H1 (cell line): ENCODE measurements around the gene ERO1A. TPM values are rescaled to one million over a fixed set of nuclear protein-coding genes. Genes with fewer than 3 reads are reported as not detected.

Experiments
- ASH2L ChIP-seq: fragments of 200-600, 300-600 bp; sonication (generic); IDR thresholded peaks from one replicate; pipeline ENCODE4 v1.7.1; 2017; ENCODE audit warnings: low read length
- POLR2A ChIP-seq, 2 experiments: IDR thresholded peaks; 1 replicate in 1 of 2; 2 replicates in 1 of 2; pipeline ENCODE4 v1.6.1; 2011; ENCODE audit warnings: low read depth in 2 of 2, low read length in 2 of 2, mild to moderate bottlenecking in 2 of 2; ENCODE audit errors: control extremely low read depth in 1 of 2
- SIX5 ChIP-seq: IDR thresholded peaks from 2 replicates; pipeline ENCODE4 v1.6.1; 2011; ENCODE audit warnings: mild to moderate bottlenecking, low read depth, low read length
- YY1 ChIP-seq: IDR thresholded peaks from 2 replicates; pipeline ENCODE4 v1.6.1; 2011; ENCODE audit warnings: low read depth, mild to moderate bottlenecking, low read length
- polyA plus RNA-seq, 7 experiments: library from polyadenylated mRNA; depleted of rRNA in 3 of 7; stranded (reverse) in 5 of 7; unstranded in 2 of 7; fragments of >200 nt in 5 of 7; fragments of 200-250 nt in 2 of 7; gene quantifications; 1 replicate in 5 of 7; 2 replicates in 1 of 7; 4 replicates in 1 of 7; pipeline versions ENCODE4 v1.2.1 to v1.2.3, GENCODE V29; 2011 to 2013; ENCODE audit warnings: missing spikeins in 2 of 7, mixed read lengths in 2 of 7
- total RNA-seq: library from RNA; stranded (reverse); fragmentation: NEBNext Ultra II Directional; extraction: Animal tissue kit (Norgen Biotek cat#: 25700); gene quantifications from 2 replicates; pipeline ENCODE4 v1.2.1, GENCODE V29; 2021

Gene ERO1A
- total and polyA plus RNA-seq, 2 of the 8 experiments (the other 6 are each of a cell fraction or from before 2014, with no cell fraction given): 15.7 to 42.0 TPM

GRCh38 chr14:52706724-52707706 lies 11.7 kb upstream of the ERO1A start, which contains the start of gene PSMC6 (continued):
- TF ChIP-seq SIX5: no peak
- TF ChIP-seq YY1: peak; percentile 96
- TF ChIP-seq POLR2A (IDR thresholded peaks at IDR 0.05; ENCODE audit: control extremely low read depth in 1 of 2, low read depth in 2 of 2, low read length in 2 of 2): peak; percentile 58 to 95
- peak; percentile 88 for TF ChIP-seq ASH2L
